ENCODE results near the gene NEU1. TPM values are rescaled to one million over a fixed set of nuclear protein-coding genes. Genes with fewer than 3 reads are reported as not detected.

Gene NEU1
- total RNA-seq, 1 experiment from 2014 or later: 15.1 TPM

DNA sequence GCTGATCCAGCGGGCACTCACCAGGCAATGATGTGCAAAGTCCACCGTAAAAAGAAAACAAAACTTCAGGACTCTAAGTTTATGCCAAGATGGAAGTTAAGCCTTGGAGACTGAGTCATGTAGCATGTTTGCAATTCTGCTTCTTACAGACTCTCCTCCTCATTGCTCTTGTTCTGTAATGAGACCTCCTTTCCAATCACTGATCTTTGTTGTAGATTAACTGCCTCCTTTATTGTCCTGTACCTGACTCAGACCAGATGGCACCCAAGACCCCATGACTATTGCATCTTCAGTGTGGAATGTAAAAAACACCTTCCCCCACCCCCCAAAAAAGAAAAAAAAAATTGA is 11.2 kb downstream of the NEU1 start:
- no peaks in the 10 kb centered on the region for H3K36me3 ChIP-seq (ENCODE audit: control insufficient read depth in 1 of 2, insufficient read depth in 2 of 2, low read length in 2 of 2)
- ATAC-seq (no peak), DNase-seq (ENCODE audit: low read depth, low spot score) (no peak)
- no peaks in the 10 kb centered on the region for H3K27me3 ChIP-seq (ENCODE audit: insufficient read depth, low read length)
- H3K4me1 ChIP-seq (ENCODE audit: control insufficient read depth in 1 of 2, insufficient read depth in 2 of 2, low read length in 2 of 2): peaks cover 0 to 10% of the 10 kb centered on the region in 2 experiments; a peak in 2 of 4 replicates
- no peak overlapping the region for H3K9ac ChIP-seq (ENCODE audit: low read length)
- no peak overlapping the region for H3K4me3 ChIP-seq (replicated peaks in 1 of 2; ENCODE audit: low read depth in 1 of 2, low read length in 2 of 2)
- no peaks in the 10 kb centered on the region for H3K9me2 ChIP-seq (ENCODE audit: insufficient read depth)
- intact Hi-C loops (cut with micrococcal nuclease): no loop called here
- no peak overlapping the region for H3K27ac ChIP-seq (ENCODE audit: low read depth, low read length)
- POLR2A ChIA-PET: no interaction called here
- no peaks in the 10 kb centered on the region for H3K79me2 ChIP-seq (ENCODE audit: insufficient read depth, low read length)
- H3K9me3 ChIP-seq (ENCODE audit: control insufficient read depth in 1 of 2, insufficient read depth in 1 of 2, low read depth in 1 of 2, low read length in 2 of 2): no peaks in the 10 kb centered on the region
- H2AFZ ChIP-seq (ENCODE audit: low read depth, low read length, poor library complexity, severe bottlenecking): no peak overlapping the region
- H3K4me2 ChIP-seq (ENCODE audit: low read length): no peak overlapping the region
- H4K20me1 ChIP-seq (ENCODE audit: insufficient read depth): no peaks in the 10 kb centered on the region
- CTCF ChIA-PET: no interaction called here
- TF ChIP-seq ZFX (IDR thresholded peaks at IDR 0.05) (no peak), EZH2phosphoT487 (IDR thresholded peaks at IDR 0.05; ENCODE audit: borderline replicate concordance) (no peak), EGR1 (IDR thresholded peaks at IDR 0.05; ENCODE audit: low read depth) (no peak), RAD21 (IDR thresholded peaks at IDR 0.05; ENCODE audit: low read depth) (no peak), FOSL1 (IDR thresholded peaks at IDR 0.05; ENCODE audit: low read depth) (no peak), SRF (IDR thresholded peaks at IDR 0.05; ENCODE audit: low read depth) (no peak), JUND (IDR thresholded peaks at IDR 0.05) (no peak), ELF1 (IDR thresholded peaks at IDR 0.05; ENCODE audit: borderline replicate concordance, low read depth) (no peak), CBX3 (IDR thresholded peaks at IDR 0.05; ENCODE audit: low read depth) (no peak), POLR2AphosphoS5 (IDR thresholded peaks at IDR 0.05; ENCODE audit: low read depth, low read length) (no peak), YY1 (IDR thresholded peaks at IDR 0.05; ENCODE audit: extremely low read depth, insufficient replicate concordance, low read depth, low read length) (no peak), POLR2A (IDR thresholded peaks at IDR 0.05; ENCODE audit: borderline replicate concordance, extremely low read depth, insufficient read depth, insufficient read length) (no peak), EZH2 (IDR thresholded peaks at IDR 0.05) (no peak), SP1 (IDR thresholded peaks at IDR 0.05; ENCODE audit: low read depth) (no peak)
- TF ChIP-seq, protein P1, sequence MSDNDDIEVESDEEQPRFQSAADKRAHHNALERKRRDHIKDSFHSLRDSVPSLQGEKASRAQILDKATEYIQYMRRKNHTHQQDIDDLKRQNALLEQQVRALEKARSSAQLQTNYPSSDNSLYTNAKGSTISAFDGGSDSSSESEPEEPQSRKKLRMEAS (IDR thresholded peaks at IDR 0.05): no peak
- TF ChIP-seq, protein P2, sequence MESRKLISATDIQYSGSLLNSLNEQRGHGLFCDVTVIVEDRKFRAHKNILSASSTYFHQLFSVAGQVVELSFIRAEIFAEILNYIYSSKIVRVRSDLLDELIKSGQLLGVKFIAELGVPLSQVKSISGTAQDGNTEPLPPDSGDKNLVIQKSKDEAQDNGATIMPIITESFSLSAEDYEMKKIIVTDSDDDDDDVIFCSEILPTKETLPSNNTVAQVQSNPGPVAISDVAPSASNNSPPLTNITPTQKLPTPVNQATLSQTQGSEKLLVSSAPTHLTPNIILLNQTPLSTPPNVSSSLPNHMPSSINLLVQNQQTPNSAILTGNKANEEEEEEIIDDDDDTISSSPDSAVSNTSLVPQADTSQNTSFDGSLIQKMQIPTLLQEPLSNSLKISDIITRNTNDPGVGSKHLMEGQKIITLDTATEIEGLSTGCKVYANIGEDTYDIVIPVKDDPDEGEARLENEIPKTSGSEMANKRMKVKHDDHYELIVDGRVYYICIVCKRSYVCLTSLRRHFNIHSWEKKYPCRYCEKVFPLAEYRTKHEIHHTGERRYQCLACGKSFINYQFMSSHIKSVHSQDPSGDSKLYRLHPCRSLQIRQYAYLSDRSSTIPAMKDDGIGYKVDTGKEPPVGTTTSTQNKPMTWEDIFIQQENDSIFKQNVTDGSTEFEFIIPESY (IDR thresholded peaks at IDR 0.05; ENCODE audit: extremely low read depth, insufficient replicate concordance, low read length): no peak
- no TSS peak for BruUV-seq (replicated peaks)
- RAD21 ChIA-PET (ENCODE audit: low non-redundant PET in 1 of 2, low total read pairs in 2 of 2, uncharacterized antibody in 2 of 2, unreplicated experiment in 2 of 2): no interaction called here

Data from HCT116 (cell line).